ENCODE data around the gene RASGRP1.

GRCh38 chr15:38463893-38464292 is 100.7 kb downstream of the RASGRP1 start:
- no peak for TF ChIP-seq CTCF (IDR thresholded peaks at IDR 0.05)
- no peak for TF ChIP-seq POLR2AphosphoS5 (IDR thresholded peaks at IDR 0.05)
